Peyer's patch (tissue), 4 donors: ENCODE measurements around the gene HPCAL1. TPM values are rescaled to one million over a fixed set of nuclear protein-coding genes. Genes with fewer than 3 reads are reported as not detected.

ENCODE experiments used
- small RNA-seq, 2 donors: library from RNA; depleted of rRNA; stranded (forward); fragments of <200 nt; gene quantifications; one replicate each; pipeline ENCODE3, GENCODE V24; 2016
- total RNA-seq, 4 donors: library from RNA; depleted of rRNA; stranded (reverse); fragments of >200 nt; gene quantifications; one replicate each; pipeline ENCODE4 v1.1.0, GENCODE V29; 2016

The HPCAL1 gene
- total RNA-seq, 4 donors from 2014 or later, result 123 to 270 (median 156) TPM

Small RNAs within 50 kb of the gene (small RNA-seq; reads per million reads assigned to genes)
- gene RF00432 (0 reads per million in 2 donors), gene RN7SL66P (0 reads per million in 2 donors), gene SNORA80B (3.7 to 10.5 reads per million in 2 donors)

Other genes with a start within 250 kb of the HPCAL1 start
- gene CYS1, start 222.5 kb upstream of the HPCAL1 start, total RNA-seq, result 1 to 10 TPM in 3 of 4 donors, not detected in 1; 1.3 to 5.8 (median 1.6) TPM
- 100 to 1,000 TPM in 1 of 4 donors, 10 to 100 TPM in 2, 1 to 10 TPM in 1; 6.7 to 139 (median 20.5) TPM for gene RRM2, start 180.2 kb upstream of the HPCAL1 start, total RNA-seq
- gene ODC1, start 145.4 kb downstream of the HPCAL1 start, total RNA-seq, result 10 to 100 TPM; 31.5 to 91.6 (median 55.6) TPM